Activated CD8-positive, alpha-beta T cell treated with anti-CD3 and anti-CD28 coated beads, Interleukin-2, amount 10 ng/mL, durations not matched to agents 7 days and 5 days (primary cell): ENCODE data around the gene PRMT3. TPM values are rescaled to one million over a fixed set of nuclear protein-coding genes. Genes with fewer than 3 reads are reported as not detected.

Experiments used
- ATAC-seq: fragments of 150-1000 bp; cut with Tn5 transposase; one replicate; pipeline ENCODE4 v1.10.0; 2021; ENCODE audit warnings: moderate library complexity
- CTCF ChIA-PET: fragments of 350-600 bp; sonication (Branson Sonifier 250); formaldehyde crosslinking; loops from one replicate; lab custom pipeline; 2021; ENCODE audit warnings: antibody characterized with exemption; lab: Charles Lee
- POLR2A ChIA-PET: fragments of 350-600 bp; sonication (Branson Sonifier 250); formaldehyde crosslinking; loops from one replicate; lab custom pipeline; 2021; ENCODE audit warnings: antibody characterized with exemption; lab: Charles Lee
- DNase-seq: peaks from one replicate; pipeline ENCODE4 v3.0.0-alpha.2; 2020
- H3K27ac Mint-ChIP-seq: one replicate; pipeline ENCODE4 v1.8.0; 2021; ENCODE audit warnings: mild to moderate bottlenecking, mixed read lengths
- H3K27me3 Mint-ChIP-seq: one replicate; pipeline ENCODE4 v1.8.0; 2021; ENCODE audit warnings: low read depth, mixed read lengths
- H3K36me3 Mint-ChIP-seq: one replicate; pipeline ENCODE4 v1.8.0; 2021; ENCODE audit warnings: low read depth, mixed read lengths
- H3K4me1 Mint-ChIP-seq: one replicate; pipeline ENCODE4 v1.8.0; 2021; ENCODE audit warnings: low read depth, mixed read lengths
- H3K4me3 Mint-ChIP-seq: one replicate; pipeline ENCODE4 v1.8.0; 2021; ENCODE audit warnings: mild to moderate bottlenecking, mixed read lengths
- H3K9me3 Mint-ChIP-seq: one replicate; pipeline ENCODE4 v1.8.0; 2022; ENCODE audit warnings: mixed read lengths; ENCODE audit not compliant: insufficient read depth
- total RNA-seq, 2 experiments: library from RNA; stranded (reverse); gene quantifications; one replicate each; pipeline ENCODE4 v1.2.3, GENCODE V29; 2021

The PRMT3 gene
- total RNA-seq = 10 to 100 TPM; 17.1 to 19.9 TPM

DNA sequence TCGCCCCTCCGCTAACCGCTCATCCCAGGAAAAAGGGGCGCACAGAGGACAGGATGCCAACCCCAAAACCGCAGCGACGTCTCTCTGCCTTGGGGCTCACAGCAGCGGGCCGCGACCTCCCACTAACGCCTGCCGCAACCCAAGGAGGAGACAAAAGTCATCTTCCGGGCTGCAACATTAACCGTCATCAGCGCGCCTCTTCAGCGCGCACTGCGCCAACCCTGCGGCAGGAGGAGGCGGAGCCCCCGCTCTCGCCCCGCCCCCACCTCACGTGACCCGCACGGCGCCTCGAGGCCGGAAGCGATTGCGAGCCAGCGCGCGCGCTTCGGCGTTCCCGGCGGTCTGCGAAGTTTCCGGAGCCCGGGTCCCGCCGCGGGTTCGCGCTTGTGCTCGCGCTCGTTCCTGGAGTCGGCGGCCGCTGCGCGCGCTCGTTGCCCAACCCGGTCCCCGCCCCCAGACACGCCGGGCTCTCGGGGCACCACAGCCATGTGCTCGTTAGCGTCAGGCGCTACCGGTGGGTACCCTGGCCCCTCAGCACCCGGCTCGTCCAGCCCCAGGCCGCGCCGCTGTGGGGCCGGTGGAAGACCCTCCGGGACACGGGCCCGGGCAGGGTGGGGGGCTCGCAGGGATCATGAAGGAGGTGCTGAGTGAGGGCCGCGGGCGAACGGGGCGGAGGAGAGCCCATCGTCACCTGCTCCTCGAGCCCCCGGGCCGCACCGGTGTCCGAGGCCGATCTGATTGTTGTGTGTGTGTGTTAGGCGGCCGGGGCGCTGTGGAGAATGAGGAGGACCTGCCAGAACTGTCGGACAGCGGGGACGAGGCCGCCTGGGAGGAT, at the start of gene PRMT3:
TSS of gene PRMT3 (plus strand) at position 456 of the 835 bp plus-strand sequence. CDS start at position 487, 31 bp downstream.
- Mint-ChIP-seq H3K4me3 (peak within 1 kb of the TSS; percentile 85), H3K27ac (peak within 1 kb of the TSS; percentile 99), H3K36me3 (peaks cover 29% of the 10 kb centered on the region), H3K4me1 (peaks cover 32% of the 10 kb centered on the region), H3K9me3 (no peaks in the 10 kb centered on the region), H3K27me3 (no peaks in the 10 kb centered on the region)
- peak; percentile 96 for DNase-seq
- peak; percentile 91 for ATAC-seq
- ChIA-PET CTCF (interaction anchor here (0.6 to 1.9 kb wide), 6 partner anchors 9 to 223 kb away, joined by 3 to 16 read pairs (median 4); no protein-coding TSS in a partner anchor), POLR2A (interaction anchor here (0.8 kb wide), 1 partner anchor 27 kb away, joined by 3 read pairs; no protein-coding TSS in a partner anchor)

DNA sequence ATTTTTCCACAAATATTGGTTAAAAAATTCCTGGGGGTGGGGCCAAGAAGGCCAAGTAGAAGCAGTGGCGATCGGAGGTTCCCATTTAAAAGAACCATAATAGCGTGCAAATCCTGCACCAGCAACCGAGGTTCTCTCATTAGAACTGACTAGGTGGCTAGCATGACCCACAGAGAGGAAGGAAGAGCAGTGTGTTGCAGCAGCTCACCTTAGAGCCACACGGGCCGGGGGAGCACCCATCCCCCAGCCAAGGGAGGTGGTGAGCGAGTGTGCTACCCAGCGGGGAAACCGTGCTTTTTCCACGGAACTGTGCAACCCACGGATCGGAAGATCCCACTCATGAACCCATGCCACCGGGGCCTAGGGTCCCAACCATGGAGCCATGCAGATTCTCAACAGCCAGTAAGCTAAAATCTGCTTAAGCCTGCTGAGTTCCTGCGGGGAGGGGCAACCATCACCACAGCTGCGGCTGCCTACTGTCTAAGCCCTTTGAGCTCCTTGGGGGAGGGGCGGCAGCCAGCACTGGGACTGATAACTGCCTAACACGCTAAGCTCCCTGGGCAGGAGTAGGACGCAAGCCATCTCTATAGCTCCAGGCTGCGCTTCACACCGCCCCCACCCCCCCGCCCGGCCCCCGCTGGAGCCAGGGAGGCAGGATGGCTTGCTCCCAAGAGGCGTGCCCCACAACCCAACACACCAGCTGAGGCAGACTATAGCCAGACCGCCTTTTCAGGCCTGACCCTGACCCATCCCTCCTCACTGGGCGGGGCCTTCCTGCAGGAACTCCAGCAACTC, 45.0 kb upstream of the PRMT3 start:
- ChIA-PET CTCF (interaction anchor here (1.1 to 2.1 kb wide), 5 partner anchors 11 to 215 kb away, joined by 3 to 8 read pairs (median 4); partner anchors contain the start of gene HTATIP2), POLR2A (interaction anchor here (0.7 kb wide), 1 partner anchor 15 kb away, joined by 3 read pairs; no protein-coding TSS in a partner anchor)
- H3K27me3 Mint-ChIP-seq = peaks cover 52% of the 10 kb centered on the region
- peak; percentile 58 for DNase-seq
- no peaks in the 10 kb centered on the region for H3K36me3 Mint-ChIP-seq
- peaks cover 11% of the 10 kb centered on the region for H3K4me1 Mint-ChIP-seq
- H3K27ac Mint-ChIP-seq = peak overlapping the region; percentile 44
- ATAC-seq = peak; percentile 65
- no peaks in the 10 kb centered on the region for H3K9me3 Mint-ChIP-seq
- H3K4me3 Mint-ChIP-seq = peak overlapping the region; percentile 22

DNA sequence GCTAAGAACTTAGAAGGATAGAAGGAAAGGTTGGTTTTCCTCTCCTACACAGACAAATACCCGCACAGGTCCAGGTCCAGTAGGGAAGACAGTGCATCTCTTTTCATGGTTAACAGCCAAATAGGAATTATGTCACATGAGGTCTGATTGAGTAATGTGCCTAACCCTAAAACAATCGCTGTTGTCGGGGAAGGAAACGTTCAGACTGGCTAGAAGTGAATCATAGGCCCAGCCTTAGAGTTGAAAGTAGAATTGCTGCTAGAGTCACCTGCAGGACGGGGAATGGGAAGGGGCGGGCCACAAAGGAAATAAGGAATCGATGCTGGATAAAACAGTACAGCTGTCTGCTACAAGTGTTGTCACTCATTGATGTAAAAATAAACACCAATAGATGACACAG, 36.4 kb upstream of the PRMT3 start:
- no peak overlapping the region for H3K27ac Mint-ChIP-seq
- no peak overlapping the region for H3K4me3 Mint-ChIP-seq
- H3K4me1 Mint-ChIP-seq = peaks cover 5% of the 10 kb centered on the region
- ChIA-PET CTCF (interaction anchor here (1.4 to 5.4 kb wide), 4 partner anchors 9 to 223 kb away, joined by 6 to 30 read pairs (median 16); partner anchors contain the start of gene HTATIP2), POLR2A (no interaction called here)
- H3K27me3 Mint-ChIP-seq = peaks cover 32% of the 10 kb centered on the region
- H3K36me3 Mint-ChIP-seq = no peaks in the 10 kb centered on the region
- H3K9me3 Mint-ChIP-seq = no peaks in the 10 kb centered on the region
- no peak for DNase-seq
- no peak for ATAC-seq

DNA sequence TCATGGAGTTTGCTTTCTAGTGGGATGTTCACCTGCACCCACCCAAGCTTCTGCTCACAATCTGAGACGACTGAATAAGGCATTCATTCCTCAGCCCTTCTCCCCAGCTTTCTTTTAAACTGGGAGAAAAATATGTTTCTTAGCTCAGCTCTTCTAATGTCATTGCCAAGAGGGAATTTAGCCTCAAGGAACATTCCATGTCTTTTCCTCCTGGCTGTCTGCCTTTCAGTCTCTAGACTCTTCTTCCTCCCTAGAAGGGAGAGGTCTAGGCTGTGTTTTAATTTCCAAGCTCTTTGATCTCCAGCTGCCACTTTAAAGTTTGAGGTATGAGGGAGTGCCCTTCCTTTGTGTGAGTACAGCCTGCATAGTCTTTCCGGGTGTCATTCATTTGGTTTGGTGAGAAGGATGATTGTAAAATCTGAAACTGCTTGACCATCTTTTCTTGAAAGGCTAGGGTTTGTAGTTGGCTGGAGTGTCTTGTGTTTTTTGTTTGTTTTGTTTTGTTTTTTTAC, 35.7 kb upstream of the PRMT3 start:
- H3K9me3 Mint-ChIP-seq = no peaks in the 10 kb centered on the region
- H3K4me1 Mint-ChIP-seq = peaks cover 2% of the 10 kb centered on the region
- H3K27me3 Mint-ChIP-seq = peaks cover 28% of the 10 kb centered on the region
- ChIA-PET CTCF (interaction anchor here (1.4 to 5.4 kb wide), 4 partner anchors 8 to 223 kb away, joined by 6 to 30 read pairs (median 16); partner anchors contain the start of gene HTATIP2), POLR2A (no interaction called here)
- ATAC-seq = no peak
- no peak for DNase-seq
- no peak overlapping the region for H3K4me3 Mint-ChIP-seq
- no peaks in the 10 kb centered on the region for H3K36me3 Mint-ChIP-seq
- H3K27ac Mint-ChIP-seq = no peak overlapping the region

DNA sequence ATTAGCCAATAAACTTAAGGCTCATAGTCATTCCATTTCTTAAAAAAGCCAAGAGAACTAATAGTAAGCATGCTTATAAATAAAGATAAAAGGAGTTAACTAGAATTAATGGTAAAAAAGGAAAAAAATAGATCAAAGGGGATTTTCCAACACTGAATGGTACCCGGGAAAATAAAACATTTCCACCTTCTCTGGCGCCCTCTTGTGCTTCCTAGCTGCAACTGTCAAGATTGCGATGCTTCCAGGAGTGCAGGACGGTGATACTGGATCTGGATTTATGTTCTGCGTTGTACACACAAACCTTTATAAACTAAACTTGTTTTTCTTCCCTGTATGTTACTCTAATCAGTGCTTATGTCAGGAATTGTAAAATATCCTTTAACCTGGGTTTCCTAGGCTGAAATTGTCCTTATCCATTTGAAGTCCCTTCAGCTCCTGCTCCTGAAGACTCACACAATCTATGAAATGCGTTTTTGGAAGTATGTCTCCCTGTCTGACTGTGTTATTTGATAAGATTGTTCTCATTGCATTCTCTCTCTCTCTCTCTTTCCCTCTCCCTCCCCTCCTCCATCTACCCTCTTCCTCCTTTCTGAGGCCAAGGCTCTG, 33.6 kb upstream of the PRMT3 start:
- Mint-ChIP-seq H3K36me3 (no peaks in the 10 kb centered on the region), H3K4me3 (no peak overlapping the region), H3K27me3 (peaks cover 12% of the 10 kb centered on the region), H3K4me1 (peaks cover 2% of the 10 kb centered on the region), H3K9me3 (no peaks in the 10 kb centered on the region), H3K27ac (no peak overlapping the region)
- DNase-seq (peak; percentile 42), ATAC-seq (peak; percentile 64)
- ChIA-PET POLR2A (no interaction called here), CTCF (interaction anchor here (0.6 to 8.3 kb wide), 17 partner anchors 8 to 567 kb away, joined by 3 to 99 read pairs (median 3); partner anchors contain the start of gene HTATIP2)

DNA sequence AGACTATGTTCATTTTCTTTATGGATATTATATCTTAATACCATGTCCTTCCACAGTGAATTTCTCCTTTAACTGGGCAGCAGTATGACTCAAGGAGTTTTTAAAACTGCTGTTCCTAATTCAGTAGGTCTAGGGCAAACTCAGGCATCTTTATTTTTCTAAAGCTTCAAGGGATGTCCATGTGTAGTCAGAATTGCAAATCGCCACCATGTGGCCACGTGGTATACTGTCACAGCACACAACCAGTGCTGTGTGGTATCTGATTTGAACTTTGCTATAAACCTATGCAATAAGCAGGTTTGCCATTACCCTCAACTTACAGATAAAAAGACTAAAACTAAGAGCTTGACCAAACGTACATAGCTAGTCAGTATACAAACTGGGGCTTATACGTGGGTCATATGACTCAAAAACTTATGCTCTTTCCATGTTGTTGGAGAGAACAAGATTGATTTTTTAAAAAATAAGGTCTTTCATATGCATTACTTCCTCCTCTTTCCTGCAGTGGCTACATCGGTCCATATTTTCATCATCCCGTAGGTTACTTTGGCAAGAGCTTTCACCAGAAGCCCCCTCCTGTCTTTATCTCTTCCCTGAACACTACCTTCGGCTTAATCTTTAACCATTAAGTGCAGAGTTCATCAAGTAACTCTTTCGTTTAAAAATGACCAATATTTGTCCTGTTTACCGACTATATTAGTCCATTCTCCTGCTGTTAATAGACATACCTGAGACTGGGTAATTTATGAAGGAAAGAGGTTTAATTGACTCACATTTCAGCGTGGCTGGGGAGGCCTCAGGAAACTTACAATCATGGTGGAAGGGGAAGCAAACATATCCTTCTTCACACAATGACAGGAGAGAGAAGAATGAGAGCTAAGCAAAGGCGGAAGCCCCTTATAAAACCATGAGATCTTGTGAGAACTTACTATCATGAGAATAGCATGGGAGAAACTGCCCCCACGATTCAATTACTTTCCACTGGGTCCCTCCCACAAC, 32.0 kb upstream of the PRMT3 start:
- peaks cover 9% of the 10 kb centered on the region for H3K27me3 Mint-ChIP-seq
- DNase-seq (peak; percentile 59), ATAC-seq (peak; percentile 78)
- ChIA-PET POLR2A (no interaction called here), CTCF (interaction anchor here (0.7 to 8.3 kb wide), 9 partner anchors 8 to 244 kb away, joined by 3 to 99 read pairs (median 4); partner anchors contain the start of gene HTATIP2)
- no peak overlapping the region for H3K27ac Mint-ChIP-seq
- H3K36me3 Mint-ChIP-seq = peaks cover 4% of the 10 kb centered on the region
- peaks cover 9% of the 10 kb centered on the region for H3K4me1 Mint-ChIP-seq
- no peaks in the 10 kb centered on the region for H3K9me3 Mint-ChIP-seq
- H3K4me3 Mint-ChIP-seq = no peak overlapping the region

DNA sequence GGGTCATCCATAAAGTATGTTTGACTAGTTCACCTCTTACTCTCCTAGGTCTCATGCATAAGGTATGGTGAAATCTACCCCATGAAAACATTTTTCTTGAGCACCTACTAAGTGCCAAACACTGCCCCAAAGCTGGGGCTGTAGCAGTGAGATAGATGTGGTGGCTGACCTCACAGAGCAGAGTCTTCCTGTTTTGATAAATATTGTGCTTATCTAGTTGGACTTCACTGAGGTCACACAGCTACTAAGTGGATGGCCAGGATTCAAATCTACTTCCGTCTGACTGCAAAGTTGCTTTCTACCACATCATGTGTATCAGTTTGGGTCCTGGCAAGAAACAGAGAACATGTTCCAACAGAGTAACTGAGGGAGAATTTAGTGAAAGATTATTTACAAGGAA, 30.4 kb upstream of the PRMT3 start:
- Mint-ChIP-seq H3K36me3 (peaks cover 9% of the 10 kb centered on the region), H3K4me3 (no peak overlapping the region), H3K27me3 (peaks cover 2% of the 10 kb centered on the region), H3K27ac (no peak overlapping the region), H3K9me3 (peaks cover 4% of the 10 kb centered on the region), H3K4me1 (peaks cover 16% of the 10 kb centered on the region)
- ChIA-PET POLR2A (no interaction called here), CTCF (interaction anchor here (8.3 kb wide), 1 partner anchor 228 kb away, joined by 99 read pairs; no protein-coding TSS in a partner anchor)
- DNase-seq (no peak), ATAC-seq (no peak)

DNA sequence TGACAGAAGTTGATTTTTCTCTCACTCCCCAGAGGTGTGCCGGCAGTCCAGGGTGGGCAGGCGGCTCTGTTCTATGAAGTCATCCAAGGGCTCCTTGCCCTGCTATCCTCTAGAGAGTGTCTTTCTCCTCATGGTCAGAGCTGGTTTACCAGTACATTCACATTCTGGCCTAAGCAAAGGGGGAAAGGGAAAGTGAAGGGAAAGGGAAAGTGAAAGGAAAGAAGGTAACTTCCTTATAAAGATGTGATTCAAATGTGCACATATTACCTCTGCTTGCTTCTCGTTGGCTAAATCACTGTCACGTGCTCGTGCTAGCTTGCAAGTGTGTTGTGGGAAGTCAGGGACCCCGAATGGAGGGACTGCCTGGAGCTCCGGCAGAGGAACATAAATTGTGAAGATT, 26.9 kb upstream of the PRMT3 start:
- Mint-ChIP-seq H3K9me3 (peaks cover 4% of the 10 kb centered on the region), H3K4me1 (peaks cover 43% of the 10 kb centered on the region), H3K36me3 (peaks cover 26% of the 10 kb centered on the region), H3K27me3 (no peaks in the 10 kb centered on the region), H3K27ac (peak overlapping the region; percentile 88), H3K4me3 (peak overlapping the region; percentile 69)
- ChIA-PET CTCF (interaction anchor here (1.0 to 8.3 kb wide), 7 partner anchors 9 to 232 kb away, joined by 3 to 99 read pairs (median 5); no protein-coding TSS in a partner anchor), POLR2A (interaction anchor here (0.8 kb wide), 1 partner anchor 26 kb away, joined by 3 read pairs; no protein-coding TSS in a partner anchor)
- peak; percentile 52 for ATAC-seq
- DNase-seq = peak; percentile 65

DNA sequence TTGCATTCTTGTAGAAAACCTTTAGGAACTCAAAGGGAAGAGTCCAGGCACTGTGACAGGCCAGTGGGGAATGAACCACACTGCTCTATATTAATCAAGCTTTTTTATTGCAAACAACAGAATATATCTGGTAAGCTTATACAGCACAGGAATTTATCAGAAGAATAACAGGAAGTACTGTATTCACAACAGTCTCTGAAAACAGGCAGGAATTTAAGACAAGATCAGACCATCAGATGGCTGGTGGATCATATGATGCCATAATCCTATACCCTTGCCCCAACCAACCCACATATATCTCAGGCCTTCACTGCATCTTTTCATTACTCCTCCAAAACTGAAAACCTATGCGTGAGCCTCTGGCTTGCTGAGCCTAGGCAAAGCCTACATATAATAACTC, 25.0 kb upstream of the PRMT3 start:
- Mint-ChIP-seq H3K27me3 (no peaks in the 10 kb centered on the region), H3K4me1 (peaks cover 59% of the 10 kb centered on the region), H3K4me3 (peak overlapping the region; percentile 80), H3K9me3 (peaks cover 4% of the 10 kb centered on the region), H3K27ac (peak overlapping the region; percentile 88), H3K36me3 (peaks cover 37% of the 10 kb centered on the region)
- ATAC-seq = no peak
- CTCF ChIA-PET = interaction anchor here (2.3 kb wide), 1 partner anchor 11 kb away, joined by 8 read pairs; no protein-coding TSS in a partner anchor
- POLR2A ChIA-PET = no interaction called here
- DNase-seq = no peak

DNA sequence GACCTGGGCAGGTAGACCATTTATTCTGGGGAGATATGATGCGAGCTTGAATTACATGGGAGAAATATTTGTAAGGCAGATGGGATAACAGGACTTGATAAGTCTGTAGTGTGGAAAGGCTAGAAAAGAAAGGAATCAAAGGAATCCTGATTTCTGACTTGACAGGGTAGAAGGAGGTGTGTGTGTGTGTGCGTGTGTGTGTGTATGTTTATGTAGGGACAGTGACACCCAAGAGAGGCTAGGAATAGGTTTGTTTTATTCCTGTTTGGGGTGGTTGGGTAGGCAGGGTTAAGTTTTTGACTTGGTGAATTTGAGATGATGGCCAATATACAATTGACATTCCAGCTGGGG, 24.4 kb upstream of the PRMT3 start:
- Mint-ChIP-seq H3K36me3 (peaks cover 39% of the 10 kb centered on the region), H3K4me1 (peaks cover 62% of the 10 kb centered on the region), H3K27me3 (no peaks in the 10 kb centered on the region), H3K27ac (peak overlapping the region; percentile 88), H3K4me3 (peak overlapping the region; percentile 80), H3K9me3 (peaks cover 4% of the 10 kb centered on the region)
- ChIA-PET POLR2A (no interaction called here), CTCF (interaction anchor here (0.9 to 2.6 kb wide), 8 partner anchors 8 to 247 kb away, joined by 3 to 13 read pairs (median 5); no protein-coding TSS in a partner anchor)
- DNase-seq = no peak
- no peak for ATAC-seq
